Measurements from ENCODE around the gene TAX1BP1.
A peak's percentile ranks its signal among the peaks of the same experiment; 100 is the strongest.
"Not testable (repeated sequence)": the region's sequence is repeated elsewhere in the genome, so short reads cannot be mapped to it uniquely, and the experiment has no call there.

The TAX1BP1 gene

DNA sequence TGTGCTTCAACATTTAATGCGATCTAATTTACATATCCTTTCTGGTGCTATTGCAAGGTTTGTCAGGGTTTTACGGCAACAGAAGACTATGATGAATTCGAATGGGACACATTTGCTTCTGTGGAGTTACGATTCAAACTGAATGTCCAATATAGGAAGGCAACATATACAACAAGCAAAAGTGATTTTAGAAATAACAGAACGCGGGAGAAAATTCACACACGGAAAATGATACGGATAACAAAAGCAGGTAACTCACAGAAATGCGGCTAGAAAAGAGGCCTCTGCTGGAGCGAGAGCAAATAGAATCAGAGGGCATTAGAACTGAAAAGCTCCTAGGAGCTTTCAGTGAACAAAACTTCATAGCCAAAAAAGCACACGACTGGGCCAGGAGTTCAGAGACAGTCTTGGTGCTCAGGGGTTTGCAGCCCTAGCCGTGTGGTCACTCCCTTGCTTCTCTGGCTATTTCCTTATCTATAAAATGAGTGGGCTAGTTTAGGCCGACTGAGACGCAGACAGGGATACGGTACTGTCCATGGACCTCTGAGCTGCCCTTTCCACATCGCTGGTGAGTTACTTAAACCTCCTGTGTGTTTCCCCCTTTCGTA, 557 bp upstream of the TAX1BP1 start:
- no peak for DNase-seq (ENCODE audit: low spot score)

DNA sequence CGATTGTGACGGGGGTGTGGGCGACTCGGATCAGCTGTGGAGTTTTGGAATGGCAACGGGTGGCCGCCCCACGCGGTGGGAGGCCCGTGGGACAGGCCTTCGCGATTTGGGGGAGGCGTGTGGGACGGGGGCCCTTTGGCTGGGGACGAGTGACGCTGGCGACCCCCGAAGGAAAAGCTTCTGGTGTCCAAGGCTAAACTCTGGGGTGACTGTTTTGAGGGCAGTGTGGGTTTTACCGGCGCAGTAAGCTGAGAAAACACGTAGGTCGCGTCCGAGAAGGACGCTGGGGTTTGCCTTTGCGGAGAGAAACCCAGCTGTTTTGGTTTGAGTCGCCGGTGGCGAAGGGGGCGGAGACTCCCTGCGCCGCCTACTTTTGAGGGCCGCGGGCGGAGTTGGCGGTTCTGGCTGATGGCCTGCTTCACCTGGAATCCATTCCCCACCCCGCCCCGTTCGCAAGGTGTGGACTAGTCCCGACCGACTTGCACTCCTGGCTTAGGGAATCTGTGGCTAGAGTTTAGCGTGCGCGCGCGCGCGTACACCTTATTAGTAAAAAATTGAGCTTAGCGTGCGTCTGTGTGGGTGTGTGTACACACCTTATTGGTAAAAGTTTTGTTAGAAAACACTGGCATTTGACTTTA, 606 bp downstream of the TAX1BP1 start:
- DNase-seq (ENCODE audit: low spot score) = peak; percentile 89

- DNase-seq (ENCODE audit: low spot score) = not testable (repeated sequence)
Measured at GRCh38 chr7:27742091-27742710, 2.2 kb downstream of the TAX1BP1 start.

DNA sequence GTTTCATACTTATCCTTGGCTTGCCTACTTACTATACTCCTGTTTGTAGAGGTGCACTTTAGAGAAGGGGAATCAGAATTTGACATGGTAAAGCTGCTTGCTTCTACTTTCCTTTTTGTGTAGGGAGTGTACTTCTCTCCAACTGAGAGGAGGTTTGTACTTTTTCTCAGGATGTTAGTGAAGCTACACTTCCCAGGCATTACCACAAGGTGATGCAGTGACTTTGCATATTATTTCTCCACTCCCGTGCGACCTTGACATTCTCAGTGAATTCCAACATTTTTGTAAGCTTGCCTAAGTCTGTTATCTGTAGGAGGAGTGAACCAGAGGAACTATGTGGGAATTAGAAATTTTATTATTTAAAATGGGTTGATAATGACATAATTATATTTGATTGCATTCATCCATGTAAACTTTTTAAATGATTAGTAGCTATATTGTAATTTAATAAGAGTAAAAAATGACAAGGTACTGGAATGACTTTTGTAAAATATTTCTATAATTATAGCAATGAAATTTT, 5.2 kb downstream of the TAX1BP1 start:
- peak; percentile 6 for DNase-seq (ENCODE audit: low spot score)

- DNase-seq (ENCODE audit: low spot score) = no peak
Measured at GRCh38 chr7:27746486-27746885, 6.5 kb downstream of the TAX1BP1 start.

DNA sequence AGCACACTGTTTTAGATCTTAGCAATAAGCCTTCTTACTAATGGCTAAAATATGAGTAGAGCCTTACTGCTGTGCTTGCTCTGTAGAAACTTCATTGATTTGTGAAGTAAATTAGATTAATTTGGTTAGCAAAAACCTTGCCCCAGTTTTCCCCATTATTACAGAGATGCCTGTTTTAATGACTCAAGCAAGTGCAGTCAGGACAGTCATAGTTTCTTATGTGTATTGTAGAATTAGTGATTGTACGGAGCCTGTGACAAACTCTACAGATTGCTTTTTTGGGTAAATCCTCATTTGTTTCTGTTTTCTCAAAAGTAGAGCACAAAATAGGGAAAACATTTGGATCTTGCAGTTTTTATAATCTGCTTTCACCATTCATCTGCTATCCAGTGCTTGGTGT, 7.0 kb downstream of the TAX1BP1 start:
- DNase-seq (ENCODE audit: low spot score) = no peak

DNA sequence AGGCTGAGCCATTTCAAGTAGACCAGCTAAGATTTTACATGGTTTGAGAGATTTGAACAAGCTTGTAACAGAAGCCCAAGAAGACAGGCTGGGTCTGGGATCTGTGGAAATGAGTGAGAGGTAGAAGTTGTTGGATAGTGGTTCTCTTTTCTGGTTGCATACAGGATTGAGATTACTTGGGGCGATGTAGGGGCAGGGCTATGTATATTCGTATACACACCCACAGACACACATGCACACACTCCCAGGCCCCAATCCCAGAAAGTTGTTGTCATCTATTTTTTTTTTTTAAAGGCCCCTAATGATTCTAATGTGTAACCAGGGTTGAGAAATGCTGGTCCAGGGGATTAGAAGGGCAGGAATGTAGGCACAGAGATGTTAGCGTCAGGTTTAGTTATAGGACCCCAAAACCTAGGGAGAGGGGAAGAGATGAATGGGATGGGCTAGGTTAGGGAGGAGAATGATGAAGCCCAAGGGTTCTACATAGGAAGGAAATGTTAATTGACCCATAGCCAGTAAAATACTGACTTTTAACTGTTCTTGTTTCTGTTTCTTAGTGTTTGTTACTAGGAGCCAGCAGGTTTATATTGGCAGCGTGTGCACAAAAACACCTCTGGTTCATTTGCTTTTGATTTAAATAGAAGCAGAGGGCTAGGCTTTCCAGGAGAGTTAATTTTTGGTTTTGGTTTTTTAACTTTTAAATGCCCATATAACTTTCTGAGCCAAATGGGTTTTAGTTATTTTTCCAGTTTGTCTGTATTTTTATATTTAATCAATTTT, 7.8 kb downstream of the TAX1BP1 start:
- no peak for DNase-seq (ENCODE audit: low spot score)

GRCh38 chr7:27750316-27750715, 10.4 kb downstream of the TAX1BP1 start:
- DNase-seq (ENCODE audit: low spot score) = no peak

DNA sequence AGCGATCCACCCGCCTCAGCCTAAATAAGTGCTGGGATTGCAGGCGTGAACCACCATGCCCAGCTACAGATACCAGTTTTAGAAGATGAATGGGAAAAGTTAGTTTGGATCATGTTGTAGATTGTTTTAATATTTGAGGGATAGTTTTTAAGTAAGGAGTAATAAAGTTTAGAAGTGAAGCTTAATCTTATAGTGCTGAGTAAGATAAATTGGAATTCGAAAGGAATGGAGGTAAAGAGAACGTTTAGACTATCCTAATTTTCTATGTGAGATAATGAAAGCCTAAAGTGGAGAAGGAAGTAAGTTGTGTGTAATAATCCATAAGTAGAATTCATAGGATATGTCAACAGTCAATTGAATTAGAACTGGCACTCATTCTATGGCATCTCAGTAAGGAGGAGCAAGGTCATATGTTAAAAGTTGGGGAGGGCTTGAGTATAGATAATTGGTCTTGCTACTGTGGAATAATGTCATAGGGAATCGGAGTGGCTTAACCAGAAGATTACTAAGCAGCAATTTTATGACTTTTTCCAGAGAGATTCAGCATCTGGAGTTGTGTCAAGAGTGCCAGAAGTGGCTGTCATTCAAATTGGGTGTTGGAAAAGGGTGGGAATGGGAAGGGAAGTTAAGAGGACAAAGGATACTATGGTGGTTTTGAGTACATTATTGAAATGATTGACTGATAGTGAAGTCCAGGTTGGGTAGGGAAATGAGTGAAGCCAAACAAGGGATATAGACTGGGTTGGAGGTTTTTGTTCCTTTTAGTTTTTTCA, 12.1 kb downstream of the TAX1BP1 start:
- DNase-seq (ENCODE audit: low spot score) = no peak

DNA sequence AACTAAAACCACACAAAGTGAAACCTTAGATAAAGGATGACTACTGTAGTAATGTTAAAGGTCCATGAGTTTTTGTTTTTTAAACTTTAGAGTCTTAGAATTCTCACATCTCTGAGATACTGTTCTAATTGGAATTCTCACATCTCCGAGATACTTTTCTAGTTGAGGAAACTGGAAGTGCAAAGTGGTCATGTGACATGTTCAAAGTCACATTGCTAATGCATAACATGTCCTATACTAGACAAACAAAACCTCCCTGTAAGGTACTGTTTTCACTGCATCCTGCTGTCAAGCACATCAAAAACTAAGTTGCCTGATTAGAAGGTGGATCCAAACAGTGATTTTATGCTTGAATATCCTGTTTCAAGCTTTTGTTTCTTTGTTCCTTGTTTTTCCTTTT, 13.9 kb downstream of the TAX1BP1 start:
- no peak for DNase-seq (ENCODE audit: low spot score)

DNA sequence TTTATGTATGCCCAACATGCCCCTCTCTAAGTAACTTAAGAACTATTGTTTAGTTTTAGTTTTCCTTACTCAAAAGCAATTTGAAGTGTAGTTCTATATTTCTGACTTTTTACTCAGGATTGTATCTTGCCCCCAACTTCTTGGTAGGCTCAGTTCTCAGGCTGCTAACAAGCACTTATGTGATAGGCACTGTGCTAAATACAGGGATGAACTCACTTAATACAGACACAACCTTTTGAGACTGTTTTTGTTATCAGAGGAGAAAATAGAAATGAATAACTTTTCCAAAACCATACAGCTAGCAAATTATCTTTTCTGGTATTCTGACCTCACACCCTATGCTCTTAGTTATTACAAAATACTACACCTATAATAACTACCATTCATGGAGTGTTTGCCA, 16.3 kb downstream of the TAX1BP1 start:
- no peak for DNase-seq (ENCODE audit: low spot score)

GRCh38 chr7:27759491-27759890, 19.5 kb downstream of the TAX1BP1 start:
- no peak for DNase-seq (ENCODE audit: low spot score)

DNA sequence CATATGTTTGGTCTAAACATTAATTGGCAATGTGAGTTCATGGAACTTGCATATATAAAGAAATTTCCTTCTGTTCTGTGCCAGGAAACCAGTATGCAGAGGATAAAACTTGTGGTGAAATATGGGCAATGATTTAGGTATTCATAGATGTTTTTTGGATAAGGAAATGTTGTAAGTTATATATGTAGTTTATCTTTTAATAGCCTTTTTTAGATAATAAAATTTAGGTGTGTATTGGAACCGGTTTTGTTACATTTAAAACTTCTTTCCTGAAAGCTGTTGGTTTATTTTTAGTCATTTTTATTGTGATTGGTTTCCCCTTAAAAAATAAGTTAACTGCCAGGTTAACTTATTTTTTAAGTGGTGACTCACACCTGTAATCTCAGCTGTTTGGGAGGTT, 22.1 kb downstream of the TAX1BP1 start:
- no peak for DNase-seq (ENCODE audit: low spot score)

DNA sequence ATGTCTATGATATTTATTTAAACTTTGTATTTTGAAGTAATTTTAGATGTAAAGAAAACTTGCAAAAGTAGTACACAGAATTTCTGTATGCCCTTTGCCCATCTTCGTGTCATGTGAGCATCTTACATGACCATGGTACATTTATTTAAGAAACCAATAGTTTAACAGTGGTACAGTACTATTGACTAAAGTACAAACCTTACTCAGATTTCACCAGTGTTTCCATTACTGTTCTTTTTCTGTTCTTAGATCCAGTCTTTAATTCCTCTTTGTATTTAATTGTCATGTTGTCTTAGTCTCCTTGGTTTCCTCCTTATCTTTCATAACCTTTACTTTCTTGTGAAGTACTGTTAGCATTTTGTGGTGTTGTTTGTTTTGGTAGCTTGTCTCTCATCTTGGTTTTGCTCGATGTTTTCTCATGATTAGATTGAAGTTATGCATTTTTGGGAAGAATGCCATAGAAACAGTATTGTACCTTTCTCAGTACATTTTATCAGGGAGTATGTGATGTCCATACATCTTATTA, 24.1 kb downstream of the TAX1BP1 start:
- DNase-seq (ENCODE audit: low spot score) = no peak

DNA sequence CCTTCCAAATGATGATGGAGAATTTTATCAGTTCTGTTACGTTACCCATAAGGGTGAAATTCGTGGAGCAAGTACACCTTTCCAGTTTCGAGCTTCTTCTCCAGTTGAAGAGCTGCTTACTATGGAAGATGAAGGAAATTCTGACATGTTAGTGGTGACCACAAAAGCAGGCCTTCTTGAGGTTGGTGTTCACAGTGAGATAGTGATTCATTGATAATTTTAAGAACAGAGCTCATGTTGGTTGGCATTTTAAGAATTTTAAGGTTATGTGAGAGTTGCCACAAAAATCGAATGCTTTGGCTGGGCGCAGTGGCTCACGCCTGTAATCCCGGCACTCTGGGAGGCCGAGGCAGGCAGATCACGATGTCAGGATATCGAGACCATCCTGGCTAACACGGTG, 25.9 kb downstream of the TAX1BP1 start:
- DNase-seq (ENCODE audit: low spot score) = no peak

- no peak for DNase-seq (ENCODE audit: low spot score)
Measured at GRCh38 chr7:27767374-27767773, 27.4 kb downstream of the TAX1BP1 start.

- DNase-seq (ENCODE audit: low spot score) = no peak
Measured at GRCh38 chr7:27771111-27771510, 31.1 kb downstream of the TAX1BP1 start.

- no peak for DNase-seq (ENCODE audit: low spot score)
Measured at GRCh38 chr7:27774717-27775328, 34.9 kb downstream of the TAX1BP1 start.

DNA sequence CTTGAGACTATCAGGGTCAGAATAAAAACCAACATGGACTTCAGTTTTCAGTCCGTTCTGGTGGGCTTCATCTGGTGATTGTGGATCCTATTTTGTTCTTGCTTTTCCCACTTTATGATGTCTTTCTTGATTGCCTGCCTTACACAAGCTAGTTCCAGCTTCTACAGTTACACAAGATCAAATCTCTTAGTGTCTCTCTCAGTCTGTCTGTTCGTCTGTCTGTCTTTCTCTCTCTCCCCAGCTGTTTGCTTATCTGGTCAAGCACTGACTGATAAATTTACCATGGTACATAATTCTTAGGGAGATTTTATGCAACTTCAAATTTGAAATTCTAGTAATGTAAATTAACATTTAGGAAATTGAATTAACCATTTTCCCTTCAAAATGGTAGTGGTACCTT, 35.8 kb downstream of the TAX1BP1 start:
- no peak for DNase-seq (ENCODE audit: low spot score)

GRCh38 chr7:27777662-27778061, 37.7 kb downstream of the TAX1BP1 start:
- no peak for DNase-seq (ENCODE audit: low spot score)

GRCh38 chr7:27779873-27780272, 39.9 kb downstream of the TAX1BP1 start:
- DNase-seq (ENCODE audit: low spot score) = no peak

Data from activated CD4-positive, alpha-beta T cell treated with anti-CD3 and anti-CD28 coated beads, Interleukin-2, Interleukin-4, amounts not matched to agents 100 ng/mL and 50 ng/mL, durations not matched to agents 16 hours and 8 hours (primary cell).